ENCODE results near the gene PRX.

Gene PRX

DNA sequence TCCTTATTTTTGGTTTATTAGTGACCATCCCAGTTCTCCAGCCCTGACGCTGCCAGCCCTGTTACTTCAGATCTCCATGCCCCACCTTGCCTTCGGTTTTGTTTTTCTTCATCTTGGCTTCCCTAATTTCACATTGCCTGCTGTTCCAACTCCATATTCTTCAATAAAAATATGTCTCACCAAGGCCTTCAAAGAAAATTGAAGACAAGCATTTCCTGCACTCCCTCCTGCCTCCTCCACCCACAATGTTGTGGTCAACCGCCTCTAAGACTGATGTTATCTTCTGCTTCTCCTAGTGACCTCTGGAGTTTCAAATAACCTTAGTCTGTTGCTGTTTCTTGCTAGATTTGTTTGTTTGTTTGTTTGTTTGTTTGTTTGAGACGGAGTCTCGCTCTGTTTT, 50.1 kb downstream of the PRX start:
- DNase-seq = no peak

GRCh38 chr19:40362160-40362559, 51.0 kb downstream of the PRX start:
- no peak for DNase-seq

DNA sequence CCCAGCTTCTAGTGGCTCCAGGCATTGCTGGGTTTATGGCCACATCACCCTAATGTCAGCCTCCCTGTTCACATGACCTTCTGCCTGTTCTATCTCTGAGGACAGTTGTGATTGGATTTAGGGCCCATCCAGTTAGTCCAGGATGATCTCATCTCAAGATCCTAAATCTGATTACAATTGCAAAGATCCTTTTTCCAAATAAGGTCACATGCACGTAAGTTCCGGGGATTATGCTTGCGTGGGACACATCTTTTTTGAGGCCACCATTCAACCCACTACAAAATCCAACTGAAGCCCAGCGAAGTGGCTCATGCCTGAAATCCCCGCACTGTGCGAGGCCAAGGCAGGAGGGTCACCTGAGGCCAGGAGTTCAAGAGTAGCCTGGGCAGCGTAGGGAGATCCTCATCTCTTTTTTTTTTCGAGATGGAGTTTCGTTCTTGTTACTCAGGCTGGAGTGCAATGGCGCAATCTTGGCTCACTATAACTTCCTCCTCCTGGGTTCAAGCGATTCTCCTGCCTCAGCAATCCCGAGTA, 52.4 kb downstream of the PRX start:
- no peak for DNase-seq

GRCh38 chr19:40360020-40360707, 53.0 kb downstream of the PRX start:
- no peak for DNase-seq

DNA sequence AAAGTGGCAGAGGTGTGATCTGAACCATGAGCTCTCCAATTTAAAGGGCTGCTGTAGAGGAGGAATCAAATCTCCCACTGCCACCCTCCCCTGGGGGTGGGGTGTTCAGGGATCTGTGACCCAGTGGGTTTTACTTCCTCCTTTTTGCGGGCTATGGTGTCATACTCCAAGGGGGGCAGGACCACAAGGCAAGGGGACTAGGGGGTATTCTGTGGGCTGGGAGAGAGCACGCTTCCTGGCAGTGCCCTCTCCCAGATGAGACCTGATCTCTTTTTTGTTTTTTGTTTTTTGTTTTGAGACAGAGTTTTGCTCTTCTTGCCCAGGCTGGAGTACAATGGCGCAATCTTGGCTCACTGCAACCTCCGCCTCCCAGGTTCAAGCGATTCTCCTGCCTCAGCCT, 54.4 kb downstream of the PRX start:
- DNase-seq = no peak

DNA sequence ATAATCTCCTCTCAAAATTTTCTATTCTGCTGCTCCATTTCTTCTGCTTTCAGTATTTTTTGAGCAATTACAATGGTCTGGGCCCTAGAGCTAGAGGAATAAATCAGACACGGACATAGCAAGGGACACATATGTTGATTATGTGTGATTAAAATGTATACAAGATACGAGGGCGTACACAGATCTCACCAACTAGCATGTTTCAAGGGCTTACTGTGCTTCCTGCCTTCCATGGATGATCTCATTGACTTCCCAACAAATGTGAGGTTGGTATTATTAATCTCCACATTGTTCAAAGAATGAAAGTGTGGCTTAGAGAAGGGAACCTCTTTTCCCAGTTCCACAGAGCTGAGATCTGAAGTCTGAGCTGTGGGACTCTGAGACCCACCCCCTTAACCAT, 55.5 kb downstream of the PRX start:
- DNase-seq = no peak

DNA sequence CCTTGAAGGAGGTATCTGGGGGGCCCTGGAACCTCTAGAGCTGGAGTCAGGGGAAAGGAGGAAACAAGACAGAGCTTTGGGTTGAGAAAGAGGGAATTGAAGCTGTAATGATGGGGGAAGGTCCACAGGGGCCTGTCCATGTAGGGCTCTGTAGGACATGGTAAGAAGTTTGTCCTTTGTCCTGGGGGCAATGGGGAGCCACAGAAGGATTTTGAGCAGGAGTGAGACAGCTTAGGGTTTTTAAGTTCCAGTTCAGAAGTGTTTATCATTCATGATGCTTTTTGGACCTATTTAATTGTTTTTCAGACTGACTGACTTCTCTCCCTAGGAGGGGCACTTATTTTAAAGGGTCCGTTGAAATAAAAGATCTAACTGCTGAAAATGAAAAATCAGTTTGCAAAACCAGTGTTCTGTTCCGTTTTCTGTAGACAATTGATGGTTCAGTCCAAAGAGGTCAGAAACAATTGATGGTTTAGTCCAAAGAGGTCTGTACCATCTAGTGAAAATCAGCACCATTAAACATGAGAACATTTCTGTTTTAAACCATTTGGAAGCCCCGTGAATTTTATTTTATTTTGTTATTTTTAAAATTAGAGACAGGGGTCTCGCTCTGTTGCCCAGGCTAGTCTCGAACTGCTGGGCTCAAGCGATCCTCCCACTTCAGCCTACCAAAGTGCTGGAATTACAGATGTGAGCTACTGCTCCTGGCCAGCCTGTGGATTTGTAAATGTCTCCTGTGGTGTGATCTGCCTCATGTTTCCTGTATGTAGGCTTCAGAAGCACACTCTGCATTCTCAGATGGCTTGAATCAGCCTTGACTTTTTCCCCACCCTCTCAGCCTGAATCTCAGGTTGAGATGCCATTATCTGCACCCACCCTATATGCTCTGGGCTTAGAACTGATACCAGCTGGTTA, 56.2 kb downstream of the PRX start:
- no peak for DNase-seq

- no peak for DNase-seq
Measured at GRCh38 chr19:40355975-40356680, 57.0 kb downstream of the PRX start.

DNA sequence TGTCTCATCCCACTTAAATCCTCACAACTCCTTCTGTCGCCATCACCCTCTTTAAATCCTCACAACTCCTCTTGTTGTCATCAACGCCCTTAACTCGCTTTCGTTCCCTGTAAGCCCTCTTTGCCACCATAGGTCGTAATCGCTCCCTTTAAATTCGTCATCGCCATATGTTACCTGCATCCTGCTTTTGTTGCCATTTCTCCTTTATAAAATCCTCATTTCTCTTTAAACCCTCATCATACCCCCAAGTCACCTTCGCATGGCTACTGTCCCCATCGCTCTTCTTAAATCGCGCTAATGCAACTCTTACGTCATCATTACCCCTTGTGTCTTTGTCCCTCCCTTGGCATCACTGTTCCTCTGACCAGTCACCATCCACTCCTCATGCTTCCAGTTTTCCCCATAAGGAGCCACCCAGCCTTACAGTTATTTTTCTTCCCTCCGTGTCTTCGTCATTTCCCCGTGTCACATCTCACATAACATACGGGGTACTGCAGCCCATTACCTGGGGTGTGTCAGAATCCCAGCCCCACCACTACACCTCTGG, 64.1 kb downstream of the PRX start:
- peak; percentile 45 for DNase-seq

- peak; percentile 97 for DNase-seq
Measured at GRCh38 chr19:40348125-40348913, 64.9 kb downstream of the PRX start, which contains the start of the genes C19orf47 and PLD3. Gene C19orf47 (minus strand): TSS chr19:40348397. CDS start chr19:40341857, 6,540 bp downstream. Gene PLD3 (plus strand): TSS chr19:40348695. CDS start chr19:40366484, 17,789 bp downstream.

- DNase-seq = no peak
Measured at GRCh38 chr19:40344422-40344821, 68.8 kb downstream of the PRX start.

All from retina (tissue), 1 donor.